Neural progenitor cell (in vitro differentiated cells): ENCODE data around the gene PLA2G3. TPM values are rescaled to one million over a fixed set of nuclear protein-coding genes. Genes with fewer than 3 reads are reported as not detected.

ENCODE experiments used
- DNase-seq: peaks from one replicate; pipeline ENCODE4 v3.0.0-alpha.2; 2016; ENCODE audit warnings: low spot score
- H2AFZ ChIP-seq: fragments of 200-600 bp; sonication (generic); replicated peaks from 2 replicates; pipeline ENCODE4 v1.6.1; 2016; ENCODE audit warnings: antibody characterized with exemption
- H3F3A ChIP-seq: fragments of 200-600 bp; sonication (generic); 2 replicates; pipeline ENCODE4 v1.6.1; 2016; ENCODE audit warnings: antibody characterized with exemption, low read depth
- H3K27ac ChIP-seq: fragments of 200-600 bp; sonication (generic); 2 replicates; pipeline ENCODE4 v1.5.1; 2016; ENCODE audit warnings: mild to moderate bottlenecking
- H3K27me3 ChIP-seq: fragments of 200-600 bp; sonication (generic); 2 replicates; pipeline ENCODE4 v1.6.1; 2016; ENCODE audit warnings: mild to moderate bottlenecking, moderate library complexity
- H3K36me3 ChIP-seq: fragments of 200-600 bp; sonication (generic); 2 replicates; pipeline ENCODE4 v1.5.1; 2016
- H3K4me1 ChIP-seq: fragments of 200-600 bp; sonication (generic); 2 replicates; pipeline ENCODE4 v1.6.1; 2016; ENCODE audit warnings: mixed run types
- H3K4me2 ChIP-seq: fragments of 200-600 bp; sonication (generic); 2 replicates; pipeline ENCODE4 v1.6.1; 2016
- H3K4me3 ChIP-seq: fragments of 200-600 bp; sonication (generic); 2 replicates; pipeline ENCODE4 v1.5.1; 2016
- H3K79me2 ChIP-seq: fragments of 200-600 bp; sonication (generic); 2 replicates; pipeline ENCODE4 v1.6.1; 2016; ENCODE audit warnings: low read depth
- H3K9ac ChIP-seq: fragments of 200-600 bp; sonication (generic); 2 replicates; pipeline ENCODE4 v1.6.1; 2016
- H3K9me3 ChIP-seq: fragments of 200-600 bp; sonication (generic); 2 replicates; pipeline ENCODE4 v1.5.1; 2016; ENCODE audit warnings: low read depth
- H4K20me1 ChIP-seq: fragments of 200-600 bp; sonication (generic); 2 replicates; pipeline ENCODE4 v1.6.1; 2016; ENCODE audit warnings: low read depth
- H3K27ac Mint-ChIP-seq: 3 replicates; pipeline ENCODE4 v1.8.0; 2021; ENCODE audit warnings: mixed read lengths
- H3K27me3 Mint-ChIP-seq: 2 replicates; pipeline ENCODE4 v1.8.0; 2022; ENCODE audit warnings: low read depth, mild to moderate bottlenecking, inconsistent platforms, moderate library complexity, mixed read lengths; ENCODE audit not compliant: insufficient read depth
- H3K36me3 Mint-ChIP-seq: 3 replicates; pipeline ENCODE4 v1.8.0; 2021; ENCODE audit warnings: mixed read lengths
- H3K4me1 Mint-ChIP-seq: 3 replicates; pipeline ENCODE4 v1.8.0; 2021; ENCODE audit warnings: mixed read lengths
- H3K4me3 Mint-ChIP-seq: 3 replicates; pipeline ENCODE4 v1.8.0; 2021; ENCODE audit warnings: mild to moderate bottlenecking, moderate library complexity, mixed read lengths
- H3K9me3 Mint-ChIP-seq: 3 replicates; pipeline ENCODE4 v1.8.0; 2020; ENCODE audit warnings: mixed read lengths
- EZH2 ChIP-seq: fragments of 200-600 bp; sonication (generic); IDR thresholded peaks from 2 replicates; pipeline ENCODE4 v1.6.1; 2017; ENCODE audit warnings: antibody characterized with exemption, mild to moderate bottlenecking, moderate library complexity
- EZH2phosphoT487 ChIP-seq: fragments of 200-600 bp; sonication (generic); IDR thresholded peaks from 2 replicates; pipeline ENCODE4 v1.6.1; 2017; ENCODE audit warnings: antibody characterized with exemption
- total RNA-seq: library from RNA; depleted of rRNA; stranded (reverse); fragments of >200 nt; gene quantifications from 2 replicates; pipeline ENCODE4 v1.2.3, GENCODE V29; 2015; ENCODE audit warnings: low replicate concordance
- TF ChIP-seq, protein P1 (sequence below): fragments of 200-600 bp; sonication (generic); IDR thresholded peaks from 2 replicates; pipeline ENCODE4 v1.5.1; 2017; ENCODE audit warnings: antibody characterized with exemption, mild to moderate bottlenecking

The PLA2G3 gene
- total RNA-seq, 1 donor from 2014 or later, result 0.41 TPM

- TF ChIP-seq, protein P1, sequence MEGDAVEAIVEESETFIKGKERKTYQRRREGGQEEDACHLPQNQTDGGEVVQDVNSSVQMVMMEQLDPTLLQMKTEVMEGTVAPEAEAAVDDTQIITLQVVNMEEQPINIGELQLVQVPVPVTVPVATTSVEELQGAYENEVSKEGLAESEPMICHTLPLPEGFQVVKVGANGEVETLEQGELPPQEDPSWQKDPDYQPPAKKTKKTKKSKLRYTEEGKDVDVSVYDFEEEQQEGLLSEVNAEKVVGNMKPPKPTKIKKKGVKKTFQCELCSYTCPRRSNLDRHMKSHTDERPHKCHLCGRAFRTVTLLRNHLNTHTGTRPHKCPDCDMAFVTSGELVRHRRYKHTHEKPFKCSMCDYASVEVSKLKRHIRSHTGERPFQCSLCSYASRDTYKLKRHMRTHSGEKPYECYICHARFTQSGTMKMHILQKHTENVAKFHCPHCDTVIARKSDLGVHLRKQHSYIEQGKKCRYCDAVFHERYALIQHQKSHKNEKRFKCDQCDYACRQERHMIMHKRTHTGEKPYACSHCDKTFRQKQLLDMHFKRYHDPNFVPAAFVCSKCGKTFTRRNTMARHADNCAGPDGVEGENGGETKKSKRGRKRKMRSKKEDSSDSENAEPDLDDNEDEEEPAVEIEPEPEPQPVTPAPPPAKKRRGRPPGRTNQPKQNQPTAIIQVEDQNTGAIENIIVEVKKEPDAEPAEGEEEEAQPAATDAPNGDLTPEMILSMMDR, result no peak
- no peak for TF ChIP-seq EZH2
- TF ChIP-seq EZH2phosphoT487, result no peak
- H4K20me1 ChIP-seq, result no peaks in the 10 kb centered on the region
- H3K27me3 Mint-ChIP-seq, result peaks cover 2% of the 10 kb centered on the region
- H3K36me3 ChIP-seq, result no peaks in the 10 kb centered on the region
- peak overlapping the region; percentile 73 for H3K4me3 Mint-ChIP-seq
- H3F3A ChIP-seq, result no peaks in the 10 kb centered on the region
- peaks cover 13% of the 10 kb centered on the region for H3K4me1 Mint-ChIP-seq
- no peak for DNase-seq
- H2AFZ ChIP-seq, result no peak overlapping the region
- no peak overlapping the region for H3K4me2 ChIP-seq
- H3K27ac ChIP-seq, result no peak overlapping the region
- H3K4me3 ChIP-seq, result no peak overlapping the region
- no peaks in the 10 kb centered on the region for H3K27me3 ChIP-seq
- peak overlapping the region; percentile 27 for H3K27ac Mint-ChIP-seq
- no peaks in the 10 kb centered on the region for H3K9me3 Mint-ChIP-seq
- H3K4me1 ChIP-seq, result peaks cover 3% of the 10 kb centered on the region
- no peaks in the 10 kb centered on the region for H3K79me2 ChIP-seq
- no peaks in the 10 kb centered on the region for H3K9me3 ChIP-seq
- no peaks in the 10 kb centered on the region for H3K36me3 Mint-ChIP-seq
- no peak overlapping the region for H3K9ac ChIP-seq
Measured at GRCh38 chr22:31122196-31122531, 18.1 kb downstream of the PLA2G3 start.

GRCh38 chr22:31121403-31121802, 18.9 kb downstream of the PLA2G3 start:
- Histone ChIP-seq H4K20me1 (no peaks in the 10 kb centered on the region), H3K4me2 (no peak overlapping the region), H2AFZ (no peak overlapping the region), H3K4me1 (peaks cover 3% of the 10 kb centered on the region), H3K79me2 (no peaks in the 10 kb centered on the region), H3K9me3 (no peaks in the 10 kb centered on the region), H3K9ac (no peak overlapping the region), H3K27ac (no peak overlapping the region), H3K36me3 (no peaks in the 10 kb centered on the region), H3K4me3 (no peak overlapping the region), H3F3A (no peaks in the 10 kb centered on the region), H3K27me3 (no peaks in the 10 kb centered on the region)
- no peak overlapping the region for H3K4me3 Mint-ChIP-seq
- no peaks in the 10 kb centered on the region for H3K9me3 Mint-ChIP-seq
- no peak for DNase-seq
- no peaks in the 10 kb centered on the region for H3K36me3 Mint-ChIP-seq
- H3K4me1 Mint-ChIP-seq, result peaks cover 13% of the 10 kb centered on the region
- peaks cover 2% of the 10 kb centered on the region for H3K27me3 Mint-ChIP-seq
- peak overlapping the region; percentile 43 for H3K27ac Mint-ChIP-seq
- TF ChIP-seq EZH2phosphoT487 (no peak), EZH2 (no peak)
- TF ChIP-seq, protein P1, result no peak

- no peaks in the 10 kb centered on the region for H3K9me3 Mint-ChIP-seq
- H3K36me3 Mint-ChIP-seq, result no peaks in the 10 kb centered on the region
- no peaks in the 10 kb centered on the region for H3K9me3 ChIP-seq
- no peak overlapping the region for H3K9ac ChIP-seq
- peaks cover 3% of the 10 kb centered on the region for H3K4me1 ChIP-seq
- no peak overlapping the region for H3K4me3 Mint-ChIP-seq
- no peaks in the 10 kb centered on the region for H3K79me2 ChIP-seq
- H3K27ac ChIP-seq, result no peak overlapping the region
- H3F3A ChIP-seq, result no peaks in the 10 kb centered on the region
- H4K20me1 ChIP-seq, result no peaks in the 10 kb centered on the region
- H3K27me3 ChIP-seq, result no peaks in the 10 kb centered on the region
- TF ChIP-seq, protein P1, result no peak
- TF ChIP-seq EZH2 (no peak), EZH2phosphoT487 (no peak)
- no peaks in the 10 kb centered on the region for H3K36me3 ChIP-seq
- H3K4me1 Mint-ChIP-seq, result peaks cover 13% of the 10 kb centered on the region
- no peak overlapping the region for H2AFZ ChIP-seq
- H3K4me2 ChIP-seq, result no peak overlapping the region
- DNase-seq, result no peak
- H3K4me3 ChIP-seq, result no peak overlapping the region
- H3K27me3 Mint-ChIP-seq, result peaks cover 2% of the 10 kb centered on the region
- H3K27ac Mint-ChIP-seq, result no peak overlapping the region
Measured at GRCh38 chr22:31120642-31121041, 19.7 kb downstream of the PLA2G3 start.
